ENCODE measurements around the gene LYZL4. TPM values are rescaled to one million over a fixed set of nuclear protein-coding genes. Genes with fewer than 3 reads are reported as not detected.

Gene LYZL4
- total RNA-seq, 1 experiment from 2014 or later = not detected

- H3K27ac Mint-ChIP-seq (ENCODE audit: unreplicated experiment) = no peak overlapping the region
- CTCF ChIA-PET = no interaction called here
- intact Hi-C loops (cut with micrococcal nuclease; ENCODE audit: unreplicated experiment) = no loop called here
Measured at GRCh38 chr3:42377681-42378080, 32.7 kb downstream of the LYZL4 start.

GRCh38 chr3:42376344-42376798 lies 34.0 kb downstream of the LYZL4 start:
- peak; percentile 70 for DNase-seq
- BruUV-seq (replicated peaks) = no TSS peak
- no peak overlapping the region for H3K4me3 Mint-ChIP-seq (ENCODE audit: low read depth, unreplicated experiment)
- no peak overlapping the region for H3K27ac Mint-ChIP-seq (ENCODE audit: unreplicated experiment)
- intact Hi-C loops (cut with micrococcal nuclease; ENCODE audit: unreplicated experiment) = no loop called here
- H3K9me3 Mint-ChIP-seq (ENCODE audit: low read depth, unreplicated experiment) = no peaks in the 10 kb centered on the region
- CTCF ChIA-PET = interaction anchor here (1.2 kb wide), 1 partner anchor 9 kb away, joined by 3 read pairs; no protein-coding TSS in a partner anchor
- H3K36me3 Mint-ChIP-seq (ENCODE audit: insufficient read depth, unreplicated experiment) = no peaks in the 10 kb centered on the region
- peaks cover 22% of the 10 kb centered on the region for H3K27me3 Mint-ChIP-seq (ENCODE audit: unreplicated experiment)
- TF ChIP-seq CTCF (IDR thresholded peaks at IDR 0.05; ENCODE audit: unreplicated experiment) = no peak
- H3K4me1 Mint-ChIP-seq (ENCODE audit: low read depth, unreplicated experiment) = peaks cover 11% of the 10 kb centered on the region

More at GRCh38 chr3:42377681-42378080, 32.7 kb downstream of the LYZL4 start:
- H3K36me3 Mint-ChIP-seq (ENCODE audit: insufficient read depth, unreplicated experiment) = no peaks in the 10 kb centered on the region
- no peak for TF ChIP-seq CTCF (IDR thresholded peaks at IDR 0.05; ENCODE audit: unreplicated experiment)
- H3K4me3 Mint-ChIP-seq (ENCODE audit: low read depth, unreplicated experiment) = no peak overlapping the region
- H3K4me1 Mint-ChIP-seq (ENCODE audit: low read depth, unreplicated experiment) = peaks cover 11% of the 10 kb centered on the region
- H3K9me3 Mint-ChIP-seq (ENCODE audit: low read depth, unreplicated experiment) = no peaks in the 10 kb centered on the region
- BruUV-seq (replicated peaks) = no TSS peak
- peaks cover 8% of the 10 kb centered on the region for H3K27me3 Mint-ChIP-seq (ENCODE audit: unreplicated experiment)
- no peak for DNase-seq

- intact Hi-C loops (cut with micrococcal nuclease; ENCODE audit: unreplicated experiment) = no loop called here
- CTCF ChIA-PET = interaction anchor here (1.2 kb wide), 1 partner anchor 10 kb away, joined by 3 read pairs; no protein-coding TSS in a partner anchor
- BruUV-seq (replicated peaks) = no TSS peak
- H3K27me3 Mint-ChIP-seq (ENCODE audit: unreplicated experiment) = peaks cover 33% of the 10 kb centered on the region
- H3K27ac Mint-ChIP-seq (ENCODE audit: unreplicated experiment) = no peak overlapping the region
- H3K4me1 Mint-ChIP-seq (ENCODE audit: low read depth, unreplicated experiment) = peaks cover 11% of the 10 kb centered on the region
- TF ChIP-seq CTCF (IDR thresholded peaks at IDR 0.05; ENCODE audit: unreplicated experiment) = no peak
- DNase-seq = no peak
- H3K4me3 Mint-ChIP-seq (ENCODE audit: low read depth, unreplicated experiment) = no peak overlapping the region
- peaks cover 6% of the 10 kb centered on the region for H3K9me3 Mint-ChIP-seq (ENCODE audit: low read depth, unreplicated experiment)
- no peaks in the 10 kb centered on the region for H3K36me3 Mint-ChIP-seq (ENCODE audit: insufficient read depth, unreplicated experiment)
Measured at GRCh38 chr3:42375121-42375800, 35.1 kb downstream of the LYZL4 start.

- TF ChIP-seq CTCF (IDR thresholded peaks at IDR 0.05; ENCODE audit: unreplicated experiment) = no peak
- no peaks in the 10 kb centered on the region for H3K36me3 Mint-ChIP-seq (ENCODE audit: insufficient read depth, unreplicated experiment)
- intact Hi-C loops (cut with micrococcal nuclease; ENCODE audit: unreplicated experiment) = no loop called here
- peaks cover 5% of the 10 kb centered on the region for H3K4me1 Mint-ChIP-seq (ENCODE audit: low read depth, unreplicated experiment)
- DNase-seq = no peak
- no peak overlapping the region for H3K27ac Mint-ChIP-seq (ENCODE audit: unreplicated experiment)
- peaks cover 6% of the 10 kb centered on the region for H3K9me3 Mint-ChIP-seq (ENCODE audit: low read depth, unreplicated experiment)
- H3K27me3 Mint-ChIP-seq (ENCODE audit: unreplicated experiment) = peaks cover 47% of the 10 kb centered on the region
- CTCF ChIA-PET = no interaction called here
- BruUV-seq (replicated peaks) = no TSS peak
- no peak overlapping the region for H3K4me3 Mint-ChIP-seq (ENCODE audit: low read depth, unreplicated experiment)
Measured at GRCh38 chr3:42371776-42372175, 38.6 kb downstream of the LYZL4 start.

Data from Calu3 (cell line).